ENCODE results near the gene HIRA. TPM values are rescaled to one million over a fixed set of nuclear protein-coding genes. Genes with fewer than 3 reads are reported as not detected.

The HIRA gene
- total and polyA plus RNA-seq, 2 experiments from 2014 or later = 2.7 to 18.6 TPM

DNA sequence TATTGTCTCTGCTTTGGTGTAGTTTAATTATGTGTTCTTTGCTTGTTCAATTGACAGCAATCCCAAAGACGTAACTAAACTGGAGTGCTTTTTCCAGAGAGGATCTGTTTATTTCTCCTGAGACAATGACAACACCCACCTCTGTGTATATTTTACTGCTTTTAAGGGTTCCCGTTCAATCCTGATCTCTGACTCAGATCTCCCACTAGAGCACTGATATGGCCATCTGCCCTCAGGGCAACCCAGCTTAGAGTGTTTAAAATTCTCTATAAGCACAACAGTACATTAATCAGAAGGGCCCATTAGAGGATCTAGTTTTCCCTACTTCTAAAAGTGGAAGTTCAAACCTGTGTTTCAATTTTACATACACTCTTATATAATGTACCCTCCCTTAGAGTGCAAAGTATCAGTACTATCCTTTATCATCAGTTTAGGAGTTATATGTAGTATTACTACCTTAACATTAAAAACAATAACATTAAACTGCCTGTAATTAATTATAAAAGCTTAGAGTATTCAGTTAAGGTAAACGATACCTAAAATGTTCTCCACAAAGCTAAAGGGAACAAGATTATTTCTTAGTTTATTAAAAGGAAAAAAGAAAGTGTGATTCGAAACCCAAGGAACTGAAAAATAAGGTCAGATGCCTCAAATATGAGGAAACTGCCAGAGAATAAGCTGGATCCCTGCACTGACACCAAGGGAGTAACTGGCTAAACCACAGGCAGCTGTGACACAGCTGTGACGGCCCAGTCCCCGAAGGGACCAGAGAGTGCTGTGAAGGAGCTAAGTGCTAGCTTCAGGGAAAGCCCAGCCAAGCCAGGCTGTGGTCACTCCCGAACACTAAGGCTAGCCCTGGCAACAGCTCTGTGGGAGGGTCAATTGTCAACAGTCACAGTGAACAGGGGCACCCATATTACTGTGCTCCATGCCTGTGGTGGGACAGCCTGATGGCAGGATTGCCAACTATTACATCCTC lies 32.2 kb upstream of the HIRA start:
- Histone ChIP-seq H3K4me3 (0 out of 2 replicates have a peak overlapping the region, but pooled peaks have one; percentile 8), H3F3A (ENCODE audit: insufficient read depth) (peaks cover 19% of the 10 kb centered on the region), H3K4me2 (ENCODE audit: unreplicated experiment) (peak overlapping the region; percentile 52), H3K4me1 (ENCODE audit: insufficient read depth) (peaks cover 21% of the 10 kb centered on the region), H3K9ac (peak overlapping the region; percentile 63), H3K36me3 (ENCODE audit: low read depth) (peaks cover 48% of the 10 kb centered on the region), H3K9me3 (ENCODE audit: low read depth) (no peaks in the 10 kb centered on the region), H4K20me1 (ENCODE audit: insufficient read depth) (no peaks in the 10 kb centered on the region), H3K27me3 (replicated peaks; ENCODE audit: insufficient read depth) (no peaks in the 10 kb centered on the region), H2AFZ (no peak overlapping the region), H3K79me2 (ENCODE audit: insufficient read depth) (no peaks in the 10 kb centered on the region), H3K27ac (peak overlapping the region; percentile 81), H3K9me2 (ENCODE audit: insufficient read depth) (no peaks in the 10 kb centered on the region)
- DNase-seq = peak; percentile 90
- TF ChIP-seq EZH2phosphoT487 (IDR thresholded peaks at IDR 0.05; ENCODE audit: insufficient read depth, low read depth) (no peak), EZH2 (IDR thresholded peaks at IDR 0.05; ENCODE audit: insufficient read depth, poor library complexity, severe bottlenecking) (no peak)
- 25 to 32% methylated on average over 7 of the region's 7 CpGs for WGBS, 2 experiments (ENCODE audit: low coverage in 1 of 2, low lambda C conversion rate in 2 of 2, missing lambda C conversion rate in 2 of 2)
- in situ Hi-C loops (cut with MboI) = no loop called here

DNA sequence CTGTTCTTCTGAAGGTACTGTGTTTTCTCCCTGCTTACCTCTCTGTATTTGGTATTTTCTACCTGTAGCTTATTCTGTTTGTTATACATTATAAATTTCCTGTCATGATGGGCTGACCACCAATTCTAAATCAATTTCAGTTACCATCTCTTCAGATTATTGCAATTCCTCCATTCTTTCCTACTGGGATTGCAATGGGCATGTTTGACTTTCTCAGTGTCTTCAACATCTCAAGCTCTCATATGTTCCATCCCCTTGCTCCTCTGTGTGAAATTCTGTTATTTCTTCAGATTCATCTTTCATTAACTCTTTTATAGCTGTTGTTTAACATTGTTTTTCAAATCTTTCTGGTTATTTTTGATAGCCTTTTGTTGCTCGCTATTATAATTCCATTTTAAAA lies 31.5 kb upstream of the HIRA start:
- H3K36me3 ChIP-seq (ENCODE audit: low read depth) = peaks cover 53% of the 10 kb centered on the region

DNA sequence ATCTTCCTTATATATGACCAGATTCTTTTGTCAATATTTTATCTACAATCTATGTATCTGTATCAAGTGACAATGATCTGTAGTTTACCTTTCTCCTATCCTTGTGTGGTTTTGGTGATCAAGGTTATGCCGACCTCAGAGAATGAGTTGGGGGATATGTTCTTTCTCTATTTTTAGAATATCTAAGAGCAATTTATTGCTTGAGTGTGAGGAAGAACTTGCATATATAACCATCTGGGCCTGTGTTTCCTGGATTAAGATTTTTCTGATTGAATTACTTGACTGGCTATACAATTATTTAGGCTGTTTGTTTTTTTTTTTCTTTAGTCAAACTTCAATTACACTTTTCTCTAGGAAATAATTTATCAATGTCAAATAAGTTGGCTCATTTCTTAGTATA lies 30.0 kb upstream of the HIRA start:
- Histone ChIP-seq H3K9ac (no peak overlapping the region), H3K9me2 (ENCODE audit: insufficient read depth) (no peaks in the 10 kb centered on the region), H3K4me1 (ENCODE audit: insufficient read depth) (peaks cover 21% of the 10 kb centered on the region), H3K9me3 (ENCODE audit: low read depth) (no peaks in the 10 kb centered on the region), H3K36me3 (ENCODE audit: low read depth) (peaks cover 45% of the 10 kb centered on the region), H2AFZ (no peak overlapping the region), H3K4me2 (ENCODE audit: unreplicated experiment) (no peak overlapping the region), H3K27me3 (replicated peaks; ENCODE audit: insufficient read depth) (no peaks in the 10 kb centered on the region), H3F3A (ENCODE audit: insufficient read depth) (peaks cover 19% of the 10 kb centered on the region), H4K20me1 (ENCODE audit: insufficient read depth) (no peaks in the 10 kb centered on the region), H3K4me3 (no peak overlapping the region), H3K27ac (no peak overlapping the region), H3K79me2 (ENCODE audit: insufficient read depth) (no peaks in the 10 kb centered on the region)
- 100% methylated on average over 1 of the region's 1 CpG for WGBS, 2 experiments (ENCODE audit: low coverage in 1 of 2, low lambda C conversion rate in 2 of 2, missing lambda C conversion rate in 2 of 2)
- DNase-seq = no peak
- no peak for TF ChIP-seq EZH2 (IDR thresholded peaks at IDR 0.05; ENCODE audit: insufficient read depth, poor library complexity, severe bottlenecking)
- in situ Hi-C loops (cut with MboI) = no loop called here

More for the DNA sequence above, 31.5 kb upstream of the HIRA start:
- Histone ChIP-seq H3K9me2 (ENCODE audit: insufficient read depth) (no peaks in the 10 kb centered on the region), H3K4me1 (ENCODE audit: insufficient read depth) (peaks cover 21% of the 10 kb centered on the region), H3K27ac (peak overlapping the region; percentile 81), H3F3A (ENCODE audit: insufficient read depth) (peaks cover 19% of the 10 kb centered on the region), H2AFZ (no peak overlapping the region), H3K4me3 (no peak overlapping the region), H3K4me2 (ENCODE audit: unreplicated experiment) (no peak overlapping the region), H3K9ac (peak overlapping the region; percentile 63), H3K27me3 (replicated peaks; ENCODE audit: insufficient read depth) (no peaks in the 10 kb centered on the region), H3K9me3 (ENCODE audit: low read depth) (no peaks in the 10 kb centered on the region), H3K79me2 (ENCODE audit: insufficient read depth) (no peaks in the 10 kb centered on the region), H4K20me1 (ENCODE audit: insufficient read depth) (no peaks in the 10 kb centered on the region)
- WGBS, 2 experiments (ENCODE audit: low coverage in 1 of 2, low lambda C conversion rate in 2 of 2, missing lambda C conversion rate in 2 of 2) = 96 to 97% methylated on average over 1 of the region's 1 CpG
- DNase-seq = no peak
- TF ChIP-seq EZH2 (IDR thresholded peaks at IDR 0.05; ENCODE audit: insufficient read depth, poor library complexity, severe bottlenecking) (no peak), EZH2phosphoT487 (IDR thresholded peaks at IDR 0.05; ENCODE audit: insufficient read depth, low read depth) (no peak)
- in situ Hi-C loops (cut with MboI) = no loop called here

DNA sequence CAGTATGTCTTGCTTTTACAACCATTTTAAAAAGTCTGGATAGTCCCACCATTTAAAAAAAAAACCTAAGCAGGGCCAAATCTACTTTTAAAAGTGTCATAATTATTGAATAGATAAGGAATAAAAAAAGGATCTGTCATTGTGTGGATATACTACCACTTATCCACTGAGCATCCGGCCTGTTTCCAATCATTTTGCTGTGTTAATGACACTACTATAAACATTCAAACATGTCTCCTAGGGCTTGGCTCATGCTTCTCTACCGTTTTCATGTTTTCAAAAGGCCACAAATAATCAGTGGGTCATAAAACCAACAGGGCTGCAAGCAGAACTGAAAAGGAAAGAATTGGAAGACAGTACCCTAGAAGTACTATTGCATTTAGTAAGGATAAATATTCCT lies 28.5 kb upstream of the HIRA start:
- Histone ChIP-seq H3K27me3 (replicated peaks; ENCODE audit: insufficient read depth) (no peaks in the 10 kb centered on the region), H2AFZ (no peak overlapping the region), H3F3A (ENCODE audit: insufficient read depth) (peaks cover 14% of the 10 kb centered on the region), H3K4me1 (ENCODE audit: insufficient read depth) (peaks cover 27% of the 10 kb centered on the region), H3K79me2 (ENCODE audit: insufficient read depth) (no peaks in the 10 kb centered on the region), H3K9me3 (ENCODE audit: low read depth) (no peaks in the 10 kb centered on the region), H3K36me3 (ENCODE audit: low read depth) (peaks cover 51% of the 10 kb centered on the region), H3K4me3 (no peak overlapping the region), H4K20me1 (ENCODE audit: insufficient read depth) (no peaks in the 10 kb centered on the region), H3K4me2 (ENCODE audit: unreplicated experiment) (no peak overlapping the region), H3K27ac (no peak overlapping the region), H3K9ac (no peak overlapping the region), H3K9me2 (ENCODE audit: insufficient read depth) (no peaks in the 10 kb centered on the region)
- no peak for DNase-seq
- in situ Hi-C loops (cut with MboI) = no loop called here
- TF ChIP-seq EZH2 (IDR thresholded peaks at IDR 0.05; ENCODE audit: insufficient read depth, poor library complexity, severe bottlenecking) = no peak
- no peak for TF ChIP-seq EZH2phosphoT487 (IDR thresholded peaks at IDR 0.05; ENCODE audit: insufficient read depth, low read depth)
- 43 to 53% methylated on average over 2 of the region's 2 CpGs for WGBS, 2 experiments (ENCODE audit: low coverage in 1 of 2, low lambda C conversion rate in 2 of 2, missing lambda C conversion rate in 2 of 2)
